ENCODE measurements around the gene NPHP4. TPM values are rescaled to one million over a fixed set of nuclear protein-coding genes. Genes with fewer than 3 reads are reported as not detected.
"Not testable (repeated sequence)": the region's sequence is repeated elsewhere in the genome, so short reads cannot be mapped to it uniquely, and the experiment has no call there.

Gene NPHP4
- total RNA-seq, 2 donors from 2014 or later: 6.9 to 7.7 TPM

GRCh38 chr1:5926686-5927435 is 65.4 kb downstream of the NPHP4 start:
- intact Hi-C loops (cut with DNase I): no loop called here
- DNase-seq (ENCODE audit: low spot score): no peak

GRCh38 chr1:5922700-5923330 is 69.4 kb downstream of the NPHP4 start:
- intact Hi-C loops (cut with DNase I); DNase-seq (ENCODE audit: low spot score): not testable (repeated sequence)

GRCh38 chr1:5921671-5922070 is 70.6 kb downstream of the NPHP4 start:
- intact Hi-C loops (cut with DNase I): no loop called here

GRCh38 chr1:5921129-5921528 is 71.1 kb downstream of the NPHP4 start:
- intact Hi-C loops (cut with DNase I): no loop called here
- no peak for DNase-seq (ENCODE audit: low spot score)

More at GRCh38 chr1:5921671-5922070, 70.6 kb downstream of the NPHP4 start:
- DNase-seq (ENCODE audit: low spot score): no peak

- intact Hi-C loops (cut with DNase I): no loop called here
- peak; percentile 63 for DNase-seq (ENCODE audit: low spot score)
Measured at GRCh38 chr1:5920201-5920600, 72.0 kb downstream of the NPHP4 start.

GRCh38 chr1:5918275-5918649 is 74.0 kb downstream of the NPHP4 start:
- intact Hi-C loops (cut with DNase I): loop anchor here in 1 of 2 donors (10.0 kb wide), 1 partner anchor 403 kb away; no protein-coding TSS in a partner anchor
- no peak for DNase-seq (ENCODE audit: low spot score)

GRCh38 chr1:5917591-5918274 is 74.5 kb downstream of the NPHP4 start:
- peak; percentile 46 for DNase-seq (ENCODE audit: low spot score)
- intact Hi-C loops (cut with DNase I): loop anchor here in 1 of 2 donors (10.0 kb wide), 1 partner anchor 403 kb away; no protein-coding TSS in a partner anchor

GRCh38 chr1:5917281-5917590 is 75.0 kb downstream of the NPHP4 start:
- no peak for DNase-seq (ENCODE audit: low spot score)
- intact Hi-C loops (cut with DNase I): loop anchor here in 1 of 2 donors (10.0 kb wide), 1 partner anchor 402 kb away; no protein-coding TSS in a partner anchor

- peak; percentile 43 for DNase-seq (ENCODE audit: low spot score)
- intact Hi-C loops (cut with DNase I): loop anchor here in 1 of 2 donors (10.0 kb wide), 1 partner anchor 402 kb away; no protein-coding TSS in a partner anchor
Measured at GRCh38 chr1:5916572-5917280, 75.5 kb downstream of the NPHP4 start.

- peak; percentile 43 for DNase-seq (ENCODE audit: low spot score)
- intact Hi-C loops (cut with DNase I): loop anchor here in 1 of 2 donors (10.0 kb wide), 1 partner anchor 401 kb away; no protein-coding TSS in a partner anchor
Measured at GRCh38 chr1:5915587-5916571, 76.3 kb downstream of the NPHP4 start.

GRCh38 chr1:5914676-5915365 is 77.4 kb downstream of the NPHP4 start:
- DNase-seq (ENCODE audit: low spot score): peak; percentile 71
- intact Hi-C loops (cut with DNase I): loop anchor here in 1 of 2 donors (10.0 kb wide), 1 partner anchor 400 kb away; no protein-coding TSS in a partner anchor

- DNase-seq (ENCODE audit: low spot score): peak; percentile 77
- intact Hi-C loops (cut with DNase I): loop anchor here in 1 of 2 donors (10.0 kb wide), 1 partner anchor 399 kb away; no protein-coding TSS in a partner anchor
Measured at GRCh38 chr1:5913876-5914275, 78.3 kb downstream of the NPHP4 start.

- intact Hi-C loops (cut with DNase I): loop anchor here in 1 of 2 donors (10.0 kb wide), 1 partner anchor 398 kb away; no protein-coding TSS in a partner anchor
- peak; percentile 49 for DNase-seq (ENCODE audit: low spot score)
Measured at GRCh38 chr1:5913078-5913845, 79.0 kb downstream of the NPHP4 start.

- intact Hi-C loops (cut with DNase I): loop anchor here in 1 of 2 donors (10.0 kb wide), 1 partner anchor 397 kb away; no protein-coding TSS in a partner anchor
- peak; percentile 58 for DNase-seq (ENCODE audit: low spot score)
Measured at GRCh38 chr1:5911871-5912271, 80.4 kb downstream of the NPHP4 start.

- no peak for DNase-seq (ENCODE audit: low spot score)
- intact Hi-C loops (cut with DNase I): loop anchor here in 1 of 2 donors (10.0 kb wide), 1 partner anchor 396 kb away; no protein-coding TSS in a partner anchor
Measured at GRCh38 chr1:5911157-5911556, 81.1 kb downstream of the NPHP4 start.

GRCh38 chr1:5910666-5911065 is 81.6 kb downstream of the NPHP4 start:
- DNase-seq (ENCODE audit: low spot score): peak; percentile 43
- intact Hi-C loops (cut with DNase I): loop anchor here in 1 of 2 donors (10.0 kb wide), 1 partner anchor 396 kb away; no protein-coding TSS in a partner anchor

Data from posterior vena cava (tissue), 2 donors.